HFF-Myc (cell line): ENCODE data around the gene CLTC.

Experiments used
- DNase-seq: peaks from one replicate; pipeline ENCODE4 v3.0.0-alpha.2; 2011; ENCODE audit warnings: low read depth; ENCODE audit errors: extremely low read depth
- H3K4me3 ChIP-seq: replicated peaks from 2 replicates; pipeline ENCODE4 v1.5.1; 2011; ENCODE audit warnings: low read depth, mild to moderate bottlenecking, control low read depth, low read length
- TF ChIP-seq, protein P1 (sequence below): IDR thresholded peaks from 2 replicates; pipeline ENCODE4 v1.5.1; 2012; ENCODE audit warnings: mild to moderate bottlenecking, low read depth, low read length, control low read depth; ENCODE audit errors: missing control alignments

Gene CLTC

DNA sequence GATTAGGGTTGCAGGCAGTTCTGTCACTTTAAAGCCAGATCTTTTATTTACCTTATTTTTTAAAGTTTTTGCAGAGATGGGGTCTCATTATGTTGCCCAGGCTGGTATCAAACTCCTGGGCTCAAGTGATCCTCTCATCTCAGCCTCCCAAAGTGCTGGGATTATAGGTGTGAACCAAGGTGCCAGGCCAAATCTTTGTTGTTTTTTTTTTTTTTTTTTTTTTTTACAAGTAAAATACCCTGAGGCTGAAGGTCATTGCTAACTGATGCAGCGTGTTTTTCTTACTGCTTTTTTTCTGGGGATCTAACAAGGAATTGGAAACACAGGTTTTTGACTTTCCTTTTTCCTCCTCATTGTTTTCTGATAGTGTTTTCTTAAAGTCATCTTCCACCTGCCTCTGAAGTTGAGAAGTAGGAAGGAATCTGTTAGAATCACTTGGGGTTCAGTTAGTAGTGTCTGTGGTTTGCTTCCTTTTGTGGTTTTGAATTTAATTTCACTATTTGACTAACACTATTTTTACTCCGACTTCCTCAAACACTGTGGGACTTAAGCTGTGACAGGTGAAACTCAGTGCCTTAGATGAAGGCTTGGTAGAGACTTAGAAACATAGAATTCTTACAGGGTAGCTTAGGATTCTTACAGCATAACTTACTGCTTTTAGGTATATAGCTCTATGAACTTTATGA, 22.2 kb downstream of the CLTC start:
- no peak overlapping the region for H3K4me3 ChIP-seq
- TF ChIP-seq, protein P1, sequence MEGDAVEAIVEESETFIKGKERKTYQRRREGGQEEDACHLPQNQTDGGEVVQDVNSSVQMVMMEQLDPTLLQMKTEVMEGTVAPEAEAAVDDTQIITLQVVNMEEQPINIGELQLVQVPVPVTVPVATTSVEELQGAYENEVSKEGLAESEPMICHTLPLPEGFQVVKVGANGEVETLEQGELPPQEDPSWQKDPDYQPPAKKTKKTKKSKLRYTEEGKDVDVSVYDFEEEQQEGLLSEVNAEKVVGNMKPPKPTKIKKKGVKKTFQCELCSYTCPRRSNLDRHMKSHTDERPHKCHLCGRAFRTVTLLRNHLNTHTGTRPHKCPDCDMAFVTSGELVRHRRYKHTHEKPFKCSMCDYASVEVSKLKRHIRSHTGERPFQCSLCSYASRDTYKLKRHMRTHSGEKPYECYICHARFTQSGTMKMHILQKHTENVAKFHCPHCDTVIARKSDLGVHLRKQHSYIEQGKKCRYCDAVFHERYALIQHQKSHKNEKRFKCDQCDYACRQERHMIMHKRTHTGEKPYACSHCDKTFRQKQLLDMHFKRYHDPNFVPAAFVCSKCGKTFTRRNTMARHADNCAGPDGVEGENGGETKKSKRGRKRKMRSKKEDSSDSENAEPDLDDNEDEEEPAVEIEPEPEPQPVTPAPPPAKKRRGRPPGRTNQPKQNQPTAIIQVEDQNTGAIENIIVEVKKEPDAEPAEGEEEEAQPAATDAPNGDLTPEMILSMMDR, result no peak
- no peak for DNase-seq

DNA sequence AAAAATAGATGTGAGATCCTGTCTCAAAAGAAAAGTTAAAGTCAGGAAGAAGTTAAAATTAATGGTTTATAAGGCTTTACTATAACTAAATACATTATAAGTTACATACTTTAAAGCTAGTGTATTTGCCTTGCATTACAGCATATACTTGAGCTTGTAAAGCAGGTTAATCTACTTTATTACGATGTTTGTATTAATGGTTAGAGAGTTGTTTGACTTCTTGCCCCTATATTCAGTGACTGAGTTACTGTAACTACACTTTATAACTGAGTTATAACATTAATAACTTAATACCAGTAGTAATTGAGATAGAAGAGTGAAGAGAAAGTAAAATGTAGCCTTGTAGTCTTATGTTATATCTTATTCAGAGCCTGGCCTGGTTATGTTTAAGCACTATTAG, 22.9 kb downstream of the CLTC start:
- H3K4me3 ChIP-seq, result no peak overlapping the region

DNA sequence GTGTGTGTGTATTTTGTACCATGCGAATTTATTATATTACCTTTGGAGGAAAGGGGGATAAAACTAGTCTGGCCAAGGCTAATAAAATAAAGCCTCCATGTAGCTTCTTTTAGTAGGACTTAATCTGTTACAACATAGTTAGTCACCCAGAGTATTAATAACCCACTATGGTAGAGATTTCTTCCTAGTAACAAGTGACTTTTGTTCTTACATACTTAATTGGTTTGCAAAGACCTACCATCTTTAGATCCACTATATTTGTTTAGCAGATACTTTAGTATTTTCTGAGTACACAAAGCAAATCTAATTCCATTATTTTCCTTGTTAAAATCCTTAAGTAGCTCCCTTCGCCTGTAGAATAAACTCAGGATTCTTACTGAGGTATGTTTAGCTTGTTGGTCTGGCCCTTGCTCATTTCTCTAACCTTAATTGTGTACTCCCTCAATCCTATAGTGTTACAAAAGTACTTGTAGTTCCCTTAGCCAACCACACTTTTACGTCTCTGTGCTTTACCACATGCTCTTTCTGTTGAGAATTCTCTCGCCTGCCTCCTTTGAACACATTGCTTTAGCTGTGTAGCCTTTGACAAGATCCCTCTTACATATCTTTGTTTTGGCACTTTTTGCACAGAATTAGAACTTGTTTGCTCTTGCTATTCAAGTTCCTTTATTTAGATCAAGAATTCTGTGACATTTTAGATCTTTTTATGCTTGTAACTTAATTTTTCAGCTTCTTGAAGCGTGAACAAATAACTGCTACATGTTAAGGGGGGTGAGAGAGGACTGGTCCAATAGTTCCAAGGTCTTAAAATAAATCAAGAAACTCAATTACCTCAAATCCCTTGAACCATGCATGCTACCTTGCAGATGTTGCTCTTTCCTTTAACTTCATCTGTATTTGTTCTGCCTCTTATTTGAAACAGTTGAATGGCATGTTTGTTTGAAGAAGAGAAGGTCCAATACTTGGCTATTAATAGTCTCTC, 23.8 kb downstream of the CLTC start:
- H3K4me3 ChIP-seq, result no peak overlapping the region
- TF ChIP-seq, protein P1, result no peak
- no peak for DNase-seq

More for the DNA sequence above, 22.9 kb downstream of the CLTC start:
- TF ChIP-seq, protein P1, result no peak
- no peak for DNase-seq

DNA sequence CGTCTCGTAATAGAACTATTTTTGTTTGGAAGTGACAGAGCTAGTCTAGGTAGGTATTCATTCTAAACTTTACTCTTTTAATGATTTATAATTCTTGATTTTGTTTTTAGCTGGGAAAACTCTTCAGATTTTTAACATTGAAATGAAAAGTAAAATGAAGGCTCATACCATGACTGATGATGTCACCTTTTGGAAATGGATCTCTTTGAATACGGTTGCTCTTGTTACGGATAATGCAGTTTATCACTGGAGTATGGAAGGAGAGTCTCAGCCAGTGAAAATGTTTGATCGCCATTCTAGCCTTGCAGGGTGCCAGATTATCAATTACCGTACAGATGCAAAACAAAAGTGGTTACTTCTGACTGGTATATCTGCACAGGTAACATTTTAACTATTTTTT, 27.6 kb downstream of the CLTC start:
- TF ChIP-seq, protein P1, result no peak
- DNase-seq, result no peak
- no peak overlapping the region for H3K4me3 ChIP-seq

GRCh38 chr17:59649886-59650285, 30.2 kb downstream of the CLTC start:
- TF ChIP-seq, protein P1, result no peak
- H3K4me3 ChIP-seq, result no peak overlapping the region
- no peak for DNase-seq

GRCh38 chr17:59650642-59651041, 30.9 kb downstream of the CLTC start:
- TF ChIP-seq, protein P1, result no peak
- DNase-seq, result no peak

More at GRCh38 chr17:59650642-59651041, 30.9 kb downstream of the CLTC start:
- no peak overlapping the region for H3K4me3 ChIP-seq
